Upper lobe of left lung (tissue), 4 donors: ENCODE data around the gene GJB2.

ENCODE experiments used
- CTCF ChIP-seq, 6 experiments: fragments of 450-650 bp in 4 of 6; fragments of 200-600 bp in 2 of 6; sonication (generic) in 2 of 6; IDR thresholded peaks; one replicate each; pipeline ENCODE4 v1.5.1; 2016 to 2019; ENCODE audit warnings: antibody characterized with exemption in 6 of 6
- EP300 ChIP-seq, 4 donors: sonication (generic); formaldehyde crosslinking; IDR thresholded peaks; one replicate each; pipeline ENCODE4 v1.5.1; 2017; ENCODE audit warnings: antibody characterized with exemption in 4 of 4, control low read depth in 2 of 4
- POLR2A ChIP-seq, 4 donors: fragments of 450-650 bp; IDR thresholded peaks; one replicate each; pipeline ENCODE4 v1.5.1; 2016 to 2017; ENCODE audit warnings: antibody characterized with exemption in 4 of 4, mild to moderate bottlenecking in 2 of 4
- POLR2AphosphoS5 ChIP-seq, 2 donors: sonication (generic); formaldehyde crosslinking; IDR thresholded peaks; one replicate each; pipeline ENCODE4 v1.5.1; 2017; ENCODE audit warnings: antibody characterized with exemption in 2 of 2

GRCh38 chr13:20141238-20142022, 51.3 kb downstream of the GJB2 start:
- TF ChIP-seq CTCF (IDR thresholded peaks at IDR 0.05), result no peak
- TF ChIP-seq EP300 (IDR thresholded peaks at IDR 0.05), result no peak
- no peak for TF ChIP-seq POLR2A (IDR thresholded peaks at IDR 0.05)
- no peak for TF ChIP-seq POLR2AphosphoS5 (IDR thresholded peaks at IDR 0.05)
